ENCODE data around the gene KMT5B.

DNA sequence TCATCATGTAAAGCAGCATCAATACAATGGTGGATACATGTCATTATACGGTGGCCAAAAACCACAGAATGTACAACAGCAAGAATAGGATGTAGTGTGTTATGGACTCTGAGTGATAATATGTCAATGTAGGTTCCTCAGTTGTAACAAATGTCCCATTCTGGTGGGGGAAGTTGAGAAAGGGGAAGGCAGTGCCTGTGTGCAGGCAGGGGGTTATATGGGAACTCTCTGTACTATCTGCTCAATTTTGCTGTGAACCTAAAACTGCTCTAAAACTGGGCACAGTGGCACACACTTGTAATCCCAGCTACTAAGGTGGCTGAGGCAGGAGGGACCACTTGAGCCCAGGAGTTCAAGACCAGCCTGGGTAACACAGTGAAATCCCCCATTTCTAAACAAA is 97.8 kb downstream of the KMT5B start:
- TF ChIP-seq, protein P1, sequence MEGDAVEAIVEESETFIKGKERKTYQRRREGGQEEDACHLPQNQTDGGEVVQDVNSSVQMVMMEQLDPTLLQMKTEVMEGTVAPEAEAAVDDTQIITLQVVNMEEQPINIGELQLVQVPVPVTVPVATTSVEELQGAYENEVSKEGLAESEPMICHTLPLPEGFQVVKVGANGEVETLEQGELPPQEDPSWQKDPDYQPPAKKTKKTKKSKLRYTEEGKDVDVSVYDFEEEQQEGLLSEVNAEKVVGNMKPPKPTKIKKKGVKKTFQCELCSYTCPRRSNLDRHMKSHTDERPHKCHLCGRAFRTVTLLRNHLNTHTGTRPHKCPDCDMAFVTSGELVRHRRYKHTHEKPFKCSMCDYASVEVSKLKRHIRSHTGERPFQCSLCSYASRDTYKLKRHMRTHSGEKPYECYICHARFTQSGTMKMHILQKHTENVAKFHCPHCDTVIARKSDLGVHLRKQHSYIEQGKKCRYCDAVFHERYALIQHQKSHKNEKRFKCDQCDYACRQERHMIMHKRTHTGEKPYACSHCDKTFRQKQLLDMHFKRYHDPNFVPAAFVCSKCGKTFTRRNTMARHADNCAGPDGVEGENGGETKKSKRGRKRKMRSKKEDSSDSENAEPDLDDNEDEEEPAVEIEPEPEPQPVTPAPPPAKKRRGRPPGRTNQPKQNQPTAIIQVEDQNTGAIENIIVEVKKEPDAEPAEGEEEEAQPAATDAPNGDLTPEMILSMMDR (IDR thresholded peaks at IDR 0.05), result no peak
- no peak for TF ChIP-seq EZH2 (IDR thresholded peaks at IDR 0.05; ENCODE audit: borderline replicate concordance, insufficient read depth, low read depth, low read length, poor library complexity, severe bottlenecking)

Data from B cell (primary cell).